ENCODE results near the gene LDHA.

Gene LDHA

DNA sequence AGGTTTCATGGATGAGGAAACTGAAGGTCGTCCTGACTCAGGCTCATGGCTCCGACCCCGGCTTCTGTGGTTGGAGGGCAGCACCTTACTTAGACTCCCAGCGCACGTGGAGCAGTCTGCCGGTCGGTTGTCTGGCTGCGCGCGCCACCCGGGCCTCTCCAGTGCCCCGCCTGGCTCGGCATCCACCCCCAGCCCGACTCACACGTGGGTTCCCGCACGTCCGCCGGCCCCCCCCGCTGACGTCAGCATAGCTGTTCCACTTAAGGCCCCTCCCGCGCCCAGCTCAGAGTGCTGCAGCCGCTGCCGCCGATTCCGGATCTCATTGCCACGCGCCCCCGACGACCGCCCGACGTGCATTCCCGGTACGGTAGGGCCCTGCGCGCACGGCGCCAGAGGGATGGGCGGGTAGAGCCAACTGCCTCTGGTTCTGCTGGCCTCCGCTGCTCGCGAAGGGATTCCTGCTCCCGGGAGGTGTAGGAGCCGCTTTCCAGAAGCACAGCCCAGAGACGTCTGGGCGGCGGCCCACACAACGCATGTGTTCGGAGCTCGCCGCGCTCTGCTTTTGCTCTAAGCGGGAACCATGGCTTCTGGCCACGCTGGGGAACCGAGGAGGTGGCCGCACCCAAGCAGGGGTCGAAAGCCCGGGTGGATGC is at the start of gene LDHA:
Gene LDHA (plus strand): TSS at position 289 of the 653 bp plus-strand sequence. CDS start 2,280 bp downstream, outside the sequence.
- peak; percentile 91 for DNase-seq

DNA sequence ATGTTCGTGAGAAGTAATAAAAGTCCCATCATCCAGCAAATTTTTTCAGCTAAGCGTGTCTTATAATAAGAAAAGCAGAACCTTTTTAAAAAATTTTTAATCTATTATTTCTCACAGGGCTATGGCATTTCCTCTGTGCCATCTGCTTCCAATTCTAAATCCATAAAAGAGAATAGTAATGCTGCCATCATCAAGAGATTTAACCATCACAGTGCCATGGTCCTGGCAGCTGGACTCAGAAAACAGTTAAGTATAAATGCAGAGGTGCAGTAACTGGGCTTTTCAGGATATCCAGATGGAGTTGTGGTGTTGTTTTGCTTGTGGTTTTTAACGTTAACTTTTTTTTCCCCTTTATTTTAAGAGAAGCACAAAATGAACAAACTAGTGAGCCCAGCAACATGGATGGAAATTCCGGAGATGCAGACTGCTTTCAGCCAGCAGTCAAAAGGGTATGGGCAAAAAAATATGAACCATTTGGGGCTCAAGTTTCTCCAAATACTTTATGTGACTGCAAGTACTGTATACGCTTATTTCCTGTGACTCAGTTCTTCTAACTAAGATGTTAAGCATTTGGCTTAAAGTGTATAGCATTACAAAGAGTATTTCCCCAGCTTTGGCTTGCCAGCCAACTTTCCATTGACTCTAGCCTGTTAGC is 46.8 kb upstream of the LDHA start:
- no peak for DNase-seq

DNA sequence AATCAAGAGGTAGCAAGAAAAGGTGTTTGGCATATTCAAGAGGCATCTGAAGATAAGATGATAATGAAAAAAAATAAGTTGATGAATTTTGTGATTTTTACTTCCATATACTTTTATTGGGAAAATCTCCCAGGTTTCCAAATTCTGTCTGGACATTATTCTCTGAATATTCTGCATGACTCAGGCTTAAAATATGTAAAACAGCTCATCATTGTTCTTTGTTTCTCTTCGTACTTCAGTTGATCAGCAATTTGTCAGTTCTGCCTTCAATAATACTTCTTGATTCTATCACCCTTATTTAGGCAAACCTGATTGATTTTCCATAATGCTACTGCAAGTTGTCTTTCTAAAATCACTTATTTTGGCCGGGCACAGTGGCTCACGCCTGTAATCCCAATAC is 41.8 kb upstream of the LDHA start:
- no peak for DNase-seq

DNA sequence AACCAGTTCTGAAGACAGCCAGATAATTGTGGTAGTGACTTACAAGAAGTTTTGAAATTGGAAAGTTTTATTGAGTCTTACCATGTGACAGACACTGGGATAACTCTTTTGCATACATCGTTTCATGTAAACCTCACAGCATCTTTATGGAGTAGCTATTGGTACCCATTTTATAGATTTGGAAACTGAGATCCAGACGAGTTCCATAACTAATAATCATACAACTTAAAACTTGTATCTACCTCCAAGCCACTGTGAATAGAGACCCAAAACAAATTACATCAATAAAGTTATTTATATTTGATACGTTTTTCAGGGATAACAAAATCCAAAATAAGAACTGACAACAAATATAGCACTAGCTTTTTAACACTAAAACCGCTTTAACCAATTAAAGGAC is 35.7 kb upstream of the LDHA start:
- no peak for DNase-seq

DNA sequence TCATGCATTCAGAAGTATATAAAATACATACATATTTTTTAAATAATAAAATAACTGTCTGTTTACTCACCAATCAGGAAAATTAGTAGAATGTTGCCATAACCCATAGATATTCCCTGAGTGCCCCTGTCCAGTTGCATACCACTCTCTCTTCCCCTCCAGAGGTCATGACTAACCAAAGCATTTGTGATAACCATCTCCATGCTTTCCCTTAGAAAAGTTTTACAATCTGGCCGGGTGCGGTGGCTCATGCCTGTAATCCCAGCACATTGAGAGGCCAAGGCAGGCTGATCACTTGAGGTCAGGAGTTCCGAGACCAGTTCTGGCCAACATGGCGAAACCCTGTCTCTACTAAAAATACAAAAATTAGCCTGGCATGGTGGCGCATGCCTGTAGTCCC is 33.2 kb upstream of the LDHA start:
- DNase-seq: no peak

DNA sequence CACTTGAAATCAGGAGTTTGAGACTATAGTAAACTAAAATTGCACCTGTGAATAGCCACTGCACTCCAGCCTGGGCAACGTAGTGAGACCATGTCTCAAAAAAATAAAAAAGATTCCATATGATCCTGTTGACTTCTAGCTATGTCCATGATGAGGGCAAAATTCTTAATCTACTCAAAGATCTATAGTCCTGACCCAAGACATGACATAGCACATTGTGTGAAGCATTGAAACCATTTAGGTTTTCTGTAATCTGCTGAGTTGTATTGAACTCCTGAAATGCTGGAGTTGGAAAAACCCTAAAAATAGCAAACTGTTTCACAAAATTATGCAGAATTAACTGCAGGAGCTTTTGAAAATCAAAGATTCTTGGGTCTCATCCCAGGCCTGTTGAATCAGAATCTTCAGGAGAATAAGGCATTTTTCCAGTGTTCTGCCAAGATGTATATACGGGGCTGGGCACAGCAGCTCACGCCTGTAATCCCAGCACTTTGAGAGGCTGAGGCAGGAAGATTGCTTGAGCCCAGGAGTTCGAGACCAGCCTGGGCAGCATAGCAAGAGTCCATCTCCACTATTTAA is 29.8 kb upstream of the LDHA start:
- no peak for DNase-seq

DNA sequence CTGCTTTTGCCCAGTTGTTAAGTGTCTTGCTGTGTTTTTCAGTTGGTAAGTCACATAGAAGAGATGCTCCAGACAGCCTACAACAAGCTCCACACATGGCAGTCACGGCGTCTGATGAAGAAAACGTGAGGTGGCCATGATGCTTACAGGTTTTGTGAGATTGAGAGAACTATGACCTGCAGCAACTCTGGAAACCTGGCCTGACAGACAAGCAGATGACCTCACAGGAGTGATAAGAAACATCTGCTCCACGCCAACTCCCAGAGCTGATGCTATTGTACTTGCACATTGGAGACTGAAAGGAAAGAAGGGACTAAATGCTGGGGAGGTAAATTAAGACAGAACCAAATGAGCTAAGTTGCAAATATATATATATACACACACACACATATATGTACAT is 28.6 kb upstream of the LDHA start:
- DNase-seq: no peak

DNA sequence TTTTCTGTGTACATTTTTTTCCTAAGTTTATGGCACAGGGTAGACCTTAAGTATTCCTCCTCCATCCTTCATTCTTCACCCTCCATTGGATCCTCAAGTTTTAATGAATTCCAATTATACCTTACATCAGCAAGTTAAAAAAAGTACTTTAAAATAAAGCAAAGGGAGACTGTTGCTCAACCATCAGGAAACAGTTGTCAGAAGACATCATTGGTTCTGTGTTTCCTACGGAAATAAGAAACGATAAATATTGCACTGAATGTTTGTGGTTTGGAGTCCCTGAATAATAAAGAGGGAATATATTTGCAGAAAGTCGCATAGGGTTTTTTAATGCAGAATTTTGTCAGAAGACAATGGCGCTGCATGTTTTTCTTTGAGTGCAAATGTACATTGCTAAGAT is 28.1 kb upstream of the LDHA start:
- no peak for DNase-seq

DNA sequence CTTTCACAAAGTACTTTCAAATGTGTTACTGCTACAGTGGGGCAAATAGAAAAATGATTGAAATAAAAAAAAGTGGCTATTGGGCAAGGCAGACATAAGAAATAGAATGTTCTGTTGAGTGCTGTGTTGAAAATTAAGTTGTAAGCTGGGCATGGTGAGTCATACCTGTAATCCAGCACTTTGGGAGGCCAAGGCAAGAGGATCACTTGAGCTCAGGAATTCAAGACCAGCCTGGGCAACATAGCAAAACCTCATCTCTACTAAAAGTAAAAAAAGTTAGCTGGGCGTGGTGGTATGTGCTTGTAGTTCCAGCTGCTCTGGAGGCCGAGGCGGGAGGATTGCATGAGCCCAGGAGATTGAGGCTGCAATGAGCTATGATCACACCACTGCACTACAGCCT is 26.9 kb upstream of the LDHA start:
- no peak for DNase-seq

DNA sequence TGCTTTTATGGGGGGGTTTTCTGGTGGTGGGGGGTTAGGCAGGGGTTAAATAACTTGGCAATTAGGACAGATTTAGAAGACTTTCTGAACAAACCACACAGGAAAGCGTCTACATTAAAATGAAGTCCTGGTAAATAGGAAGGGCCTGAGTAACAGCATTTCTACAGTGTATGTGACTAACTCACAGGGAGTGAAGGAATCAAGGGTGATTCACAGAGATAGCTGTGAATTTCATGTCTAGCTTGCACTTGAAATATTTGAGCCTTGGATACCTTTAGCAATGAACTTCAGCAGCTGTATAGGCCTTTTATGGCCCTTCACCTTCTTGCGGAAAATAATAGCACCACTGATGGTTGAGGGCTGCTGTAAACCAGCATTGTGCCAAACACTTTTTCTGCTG is 26.1 kb upstream of the LDHA start:
- no peak for DNase-seq

DNA sequence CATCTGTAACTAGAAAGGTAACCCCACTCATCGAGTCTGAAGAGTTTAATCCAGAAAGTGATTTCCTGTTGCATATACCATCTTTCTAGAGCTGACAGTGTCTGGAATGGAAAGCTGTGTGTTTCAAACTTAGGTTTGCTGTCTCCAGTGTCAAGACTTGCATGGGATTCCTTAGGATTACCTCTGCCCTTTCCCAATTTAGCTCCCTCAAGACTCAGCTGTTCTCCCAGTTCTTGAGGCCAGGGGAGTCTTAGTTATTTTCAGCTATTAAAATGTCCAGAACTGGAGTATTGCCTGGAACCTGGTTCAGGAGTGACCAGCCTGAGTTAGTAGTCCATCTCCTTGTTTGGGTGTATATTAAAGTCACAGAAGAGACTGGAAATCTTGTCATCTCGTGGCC is 25.0 kb upstream of the LDHA start:
- DNase-seq: no peak

DNA sequence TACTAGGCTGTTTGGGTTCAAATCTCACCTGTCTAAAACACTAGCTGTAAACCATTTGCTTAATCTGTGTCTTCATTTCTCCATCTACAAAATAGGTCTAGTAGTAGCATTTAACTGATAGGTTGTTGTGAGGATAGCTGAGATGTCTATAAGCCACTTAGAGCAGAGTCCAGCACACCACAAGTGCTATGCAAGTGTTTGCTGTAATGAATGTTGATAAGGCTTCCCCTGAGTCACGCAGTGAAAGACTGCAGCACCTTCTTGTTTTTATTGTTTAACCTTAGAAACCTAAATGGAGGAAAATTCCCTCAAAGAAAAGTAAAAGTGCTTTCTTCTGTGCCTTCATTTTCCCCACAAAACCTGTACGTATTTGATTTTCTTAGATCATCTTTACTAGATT is 23.1 kb upstream of the LDHA start:
- no peak for DNase-seq

DNA sequence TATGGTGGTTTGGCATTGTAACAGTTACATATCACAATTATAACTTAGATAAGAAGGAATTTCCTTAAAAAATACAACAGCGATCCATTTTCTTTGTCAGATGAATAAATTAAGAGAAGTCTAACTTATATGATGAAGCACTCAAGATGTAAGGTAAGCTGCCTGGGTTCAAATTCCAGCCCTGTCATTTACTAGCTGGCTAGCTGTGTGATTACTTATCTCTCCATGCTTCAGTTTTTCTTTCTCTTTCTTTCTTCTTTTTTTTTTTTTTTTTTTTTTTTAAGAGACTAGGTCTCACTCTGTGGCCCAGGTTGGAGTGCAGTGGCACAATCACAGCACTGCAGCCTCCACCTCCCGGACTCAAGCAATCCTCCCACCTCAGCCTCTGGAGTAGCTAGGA is 22.2 kb upstream of the LDHA start:
- no peak for DNase-seq

DNA sequence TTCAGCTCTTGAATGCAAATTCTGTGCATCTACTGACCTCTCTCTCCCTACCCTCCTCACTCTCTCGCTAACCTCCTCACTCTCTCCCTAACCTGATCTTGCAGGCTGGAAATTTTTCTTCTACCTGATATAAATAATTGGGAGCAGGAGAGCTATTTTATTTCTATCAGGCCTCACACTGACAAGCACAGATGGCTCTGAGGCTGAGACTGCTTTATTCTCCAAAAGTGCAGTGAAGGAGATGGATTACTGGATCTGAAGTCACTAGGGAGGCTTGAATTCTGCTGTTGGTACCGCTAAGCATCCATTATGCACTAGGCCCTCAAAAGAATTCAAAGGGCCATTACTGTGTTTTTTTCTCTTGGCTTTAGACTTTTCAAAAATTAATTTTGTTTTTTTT is 19.4 kb upstream of the LDHA start:
- no peak for DNase-seq

DNA sequence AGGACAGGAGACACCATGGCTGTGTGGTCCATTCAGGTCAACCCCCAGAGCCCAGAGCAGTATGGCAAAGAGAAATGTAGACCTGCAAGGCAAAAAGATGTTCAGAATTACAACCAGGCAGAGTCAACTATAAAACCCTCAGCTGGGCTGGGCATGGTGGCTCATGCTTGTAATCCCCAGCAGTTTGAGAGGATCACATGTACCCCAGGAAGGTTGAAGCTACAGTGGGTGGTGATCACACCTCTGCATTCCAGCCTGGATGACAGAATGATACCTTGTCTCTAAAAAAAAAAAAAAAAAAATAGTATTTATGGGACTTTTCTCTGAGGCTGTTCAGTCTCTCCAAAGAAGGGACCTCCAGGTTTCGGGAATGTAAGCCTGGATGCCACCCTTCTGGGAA is 18.4 kb upstream of the LDHA start:
- DNase-seq: no peak

DNA sequence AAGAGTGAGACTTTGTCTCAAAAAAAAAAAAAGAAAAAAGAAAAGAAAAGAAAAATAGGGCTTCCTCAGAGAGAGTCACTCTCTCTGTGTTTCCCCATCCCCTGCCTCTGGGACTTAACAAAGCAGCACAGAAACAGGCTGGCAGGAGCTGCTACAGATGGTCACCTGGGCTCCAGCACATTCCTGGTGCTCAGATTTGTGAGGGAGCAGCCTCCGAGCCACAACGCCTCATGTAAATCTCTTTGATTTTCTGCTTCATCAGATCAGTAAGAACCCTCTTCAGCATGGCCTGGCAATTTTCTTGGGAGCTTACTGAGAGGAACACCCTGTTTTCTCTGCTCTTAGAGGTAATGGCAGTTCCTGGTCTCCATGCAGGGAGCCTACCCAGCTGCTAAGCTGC is 15.2 kb upstream of the LDHA start:
- no peak for DNase-seq

DNA sequence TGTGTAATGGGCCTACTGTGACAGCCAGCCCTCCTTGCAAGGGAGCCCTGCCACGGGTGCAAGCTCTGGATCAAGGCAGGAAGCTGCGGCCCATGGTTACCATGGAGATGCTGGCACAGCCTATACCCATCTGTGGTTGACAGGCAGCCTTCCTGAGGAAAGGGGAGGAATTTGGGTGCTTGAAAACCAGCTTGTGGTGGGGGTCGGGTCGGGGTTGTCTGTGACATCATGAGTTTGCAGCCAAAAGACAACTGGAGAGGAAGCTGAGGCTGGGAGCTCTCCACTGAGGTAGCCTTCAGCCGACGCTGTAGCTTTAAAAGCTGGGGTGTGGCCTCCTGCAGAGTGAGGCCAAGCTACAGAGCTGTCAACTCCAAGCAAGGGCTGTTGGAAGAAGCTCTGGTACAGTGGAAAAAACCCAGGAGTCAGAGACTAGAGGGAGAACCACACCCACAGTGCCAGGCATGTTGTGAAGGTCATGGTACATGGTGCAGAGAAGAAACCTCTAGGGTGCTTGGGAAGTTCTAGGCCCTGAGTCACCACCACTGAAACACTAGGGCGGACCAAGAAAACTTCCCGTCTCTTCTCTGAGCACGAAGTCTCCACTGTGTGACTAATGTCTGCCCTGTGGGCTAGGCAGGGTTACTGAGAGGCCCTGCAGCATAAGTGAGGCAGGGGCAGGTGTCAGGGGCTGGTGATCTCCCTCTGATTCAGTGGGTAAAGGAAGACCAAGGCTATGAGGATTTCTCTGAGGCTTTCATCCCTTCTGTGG is 10.8 kb upstream of the LDHA start:
- DNase-seq: no peak

DNA sequence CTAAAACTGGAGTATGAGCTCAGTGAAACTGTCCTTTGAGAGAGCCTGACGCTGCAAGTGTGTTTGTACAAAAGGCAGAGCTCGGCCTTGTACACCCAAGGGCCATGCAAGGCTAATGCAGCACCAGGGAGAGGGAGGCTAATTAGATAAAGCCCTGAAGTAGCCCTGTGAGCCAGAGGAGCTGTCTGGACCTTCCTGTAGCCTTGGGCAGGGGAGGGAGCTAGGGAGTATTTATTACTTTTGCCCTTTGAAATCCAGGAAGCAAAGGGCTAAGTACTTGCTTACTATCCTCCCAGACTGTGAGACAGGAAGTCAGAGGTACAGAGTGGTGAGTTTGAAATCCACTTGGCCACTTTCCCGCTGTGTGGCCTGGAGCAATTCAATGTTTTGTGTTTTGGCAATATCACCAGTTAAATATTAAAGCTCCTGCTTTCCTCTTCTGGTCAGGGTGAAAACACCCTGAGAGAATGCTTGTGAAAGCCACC is 10.2 kb upstream of the LDHA start:
- no peak for DNase-seq

DNA sequence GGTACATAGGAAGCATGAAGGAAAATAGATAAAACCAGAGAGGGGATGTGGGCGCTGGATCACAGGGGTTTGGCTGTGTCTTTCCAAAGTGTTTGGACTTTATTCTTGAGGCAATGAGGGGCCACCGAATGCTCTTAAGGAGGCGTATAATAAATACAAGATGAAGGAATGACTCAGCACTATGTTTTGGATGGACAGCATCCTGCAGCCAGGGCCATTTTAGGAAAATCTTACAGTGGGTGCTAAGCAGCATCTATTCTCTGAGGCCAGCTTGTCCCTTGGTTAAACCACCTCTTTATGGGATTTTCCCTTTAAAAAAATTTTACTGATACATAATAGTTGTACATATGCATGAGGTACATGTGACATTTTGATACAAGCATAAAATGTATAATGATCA is 4.3 kb upstream of the LDHA start:
- DNase-seq: no peak

DNA sequence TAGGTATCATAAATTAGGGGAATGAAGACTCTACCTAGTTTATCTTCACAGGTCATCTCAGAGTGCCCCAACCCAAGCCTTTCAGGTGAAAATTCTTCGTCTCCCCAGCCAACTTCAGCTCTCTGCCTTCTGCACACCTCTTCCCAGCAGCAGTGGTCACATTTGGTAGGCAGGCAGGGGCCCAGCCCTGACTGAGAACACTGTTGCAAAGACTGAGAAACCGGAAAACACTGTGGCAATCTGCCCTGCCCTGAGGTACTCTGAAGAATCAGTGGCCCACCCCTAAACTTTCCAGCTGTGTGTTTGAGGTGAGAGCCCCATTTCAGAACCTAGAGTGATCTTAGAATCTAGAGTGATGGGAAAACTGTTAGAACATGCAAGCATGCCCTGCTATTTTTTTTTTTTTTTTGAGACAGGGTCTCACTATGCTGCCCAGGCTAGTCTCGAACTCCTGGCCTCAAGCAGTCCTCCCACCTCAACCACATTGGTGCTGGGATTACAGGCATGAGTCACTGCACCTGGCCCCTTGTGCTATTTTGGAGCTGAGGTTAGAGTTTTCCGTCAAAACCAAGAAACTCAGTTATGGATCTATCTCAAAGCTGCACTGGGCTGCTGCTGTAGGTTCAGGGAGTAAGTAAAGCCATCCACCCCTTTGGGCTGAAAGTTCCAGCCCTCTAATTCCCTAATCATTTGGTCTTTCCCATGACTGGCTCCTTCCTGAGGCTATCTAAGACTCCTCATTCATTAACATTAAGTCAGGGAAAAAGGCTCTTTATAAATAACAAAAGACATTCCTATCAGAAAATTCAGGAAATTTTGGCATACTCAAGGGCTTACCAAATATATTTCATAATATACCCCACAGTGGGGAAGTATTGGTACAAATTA is 1.7 kb upstream of the LDHA start:
- no peak for DNase-seq

DNA sequence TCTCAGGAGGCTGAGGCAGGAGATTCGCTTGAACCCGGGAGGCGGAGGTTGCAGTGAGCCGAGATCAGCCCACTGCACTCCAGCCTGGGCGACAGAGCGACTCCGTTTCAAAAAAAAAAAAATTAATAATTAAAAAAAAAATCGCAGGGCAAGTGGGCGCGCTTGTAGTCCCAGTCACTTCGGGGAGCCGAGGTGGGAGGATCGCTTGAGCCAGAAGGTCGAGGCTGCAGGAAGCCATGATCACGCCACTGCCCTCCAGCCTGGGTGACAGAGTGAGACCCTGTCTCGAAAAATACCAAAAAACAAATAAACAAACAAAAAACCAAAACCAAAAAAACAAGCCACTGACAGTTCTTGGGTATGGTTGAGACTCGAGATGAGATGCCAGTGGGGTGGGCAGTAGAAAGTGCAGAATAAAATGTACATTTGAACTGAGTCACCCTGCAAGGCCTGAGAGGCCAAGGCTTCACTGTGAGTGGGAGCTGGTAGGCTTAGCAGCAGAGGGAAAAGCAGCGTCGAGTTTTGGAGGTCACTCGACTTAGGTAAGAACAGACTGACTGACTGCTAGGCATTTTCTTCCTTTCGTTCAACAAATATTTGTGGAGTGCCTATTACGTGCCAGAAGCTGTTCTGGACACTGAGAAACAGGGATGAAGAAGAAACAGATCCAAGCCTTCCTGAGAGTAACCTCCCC is 635 bp upstream of the LDHA start:
- peak; percentile 32 for DNase-seq

Measured in midbrain (tissue), 1 donor.